ENCODE results near the gene L3MBTL1. TPM values are rescaled to one million over a fixed set of nuclear protein-coding genes. Genes with fewer than 3 reads are reported as not detected.

Gene L3MBTL1
- total and polyA plus RNA-seq, 2 of the 4 experiments (the other 2 are of a cell fraction): 2.2 to 4.5 TPM

DNA sequence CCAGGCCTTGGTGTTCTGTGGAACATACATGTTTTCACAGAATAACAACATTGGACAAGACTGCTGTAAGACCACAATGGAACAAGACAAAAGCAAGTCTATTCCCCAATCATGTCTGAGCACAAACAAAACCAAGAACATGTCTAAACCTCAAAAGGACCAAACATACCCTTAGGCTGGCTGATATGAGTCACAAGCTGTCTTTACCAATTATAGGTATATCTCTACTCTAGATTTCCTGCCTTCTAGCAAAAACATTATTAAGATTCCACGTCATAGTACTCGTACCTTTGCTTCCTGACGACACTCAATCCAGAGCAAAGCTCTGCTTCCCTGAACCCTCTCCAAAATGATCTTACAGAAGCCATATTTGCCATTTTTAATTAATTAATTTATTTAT, 15.4 kb upstream of the L3MBTL1 start:
- dilution Hi-C loops (cut with HindIII; ENCODE audit: low sequenced_read_pairs, unreplicated experiment): no loop called here

More for the DNA sequence above, 15.4 kb upstream of the L3MBTL1 start:
- Histone ChIP-seq H3K23ac (ENCODE audit: low read depth, low read length) (no peak overlapping the region), H3K4me1 (ENCODE audit: control insufficient read depth, insufficient read depth, low read length) (peaks cover 1% of the 10 kb centered on the region; the same call in 1 of the 2 replicates), H3K14ac (replicated peaks; ENCODE audit: low read depth, low read length) (no peak overlapping the region), H3K27ac (ENCODE audit: insufficient read depth, low read length) (no peak overlapping the region), H2AFZ (replicated peaks; ENCODE audit: low read length, poor library complexity) (no peak overlapping the region), H3K9me1 (ENCODE audit: insufficient read depth, low read length) (no peaks in the 10 kb centered on the region), H3K36me3 (ENCODE audit: control insufficient read depth, insufficient read depth, low read length) (no peaks in the 10 kb centered on the region), H2BK120ac (ENCODE audit: low read depth, low read length) (no peak overlapping the region; the same call in 1 of the 2 replicates), H2BK5ac (ENCODE audit: low read depth, low read length, poor library complexity, severe bottlenecking) (no peak overlapping the region), H2BK15ac (ENCODE audit: low read depth, low read length) (no peak overlapping the region), H4K91ac (ENCODE audit: insufficient read depth, low read depth, low read length) (no peak overlapping the region), H2AK5ac (ENCODE audit: low read depth, low read length) (no peak overlapping the region), H3K27me3 (ENCODE audit: control insufficient read depth, insufficient read depth, low read length) (peaks cover 6% of the 10 kb centered on the region), H4K5ac (ENCODE audit: low read depth, low read length) (no peak overlapping the region), H3K18ac (ENCODE audit: low read depth, low read length) (no peak overlapping the region), H4K20me1 (ENCODE audit: insufficient read depth, low read length) (no peaks in the 10 kb centered on the region), H2BK20ac (ENCODE audit: low read depth, low read length) (no peak overlapping the region), H2AK9ac (replicated peaks; ENCODE audit: low read depth, low read length, poor library complexity) (no peak overlapping the region), H3K4ac (ENCODE audit: low read depth, low read length) (no peak overlapping the region), H3K9ac (ENCODE audit: low read depth, low read length) (no peak overlapping the region), H3K9me3 (ENCODE audit: control insufficient read depth, insufficient read depth, low read length) (no peaks in the 10 kb centered on the region; the same call in 1 of the 2 replicates), H4K8ac (ENCODE audit: low read depth in 2 of 2, low read length in 2 of 2) (no peak overlapping the region; a peak in 1 of 4 replicates), H3K4me2 (ENCODE audit: low read depth, low read length) (no peak overlapping the region), H3K56ac (ENCODE audit: extremely low read depth, insufficient read depth, low read length) (no peak overlapping the region), H3K4me3 (ENCODE audit: insufficient read depth, low read depth, low read length) (no peak overlapping the region), H3K79me1 (ENCODE audit: low read depth in 1 of 2, low read length in 2 of 2) (no peaks in the 10 kb centered on the region)
- ATAC-seq (ENCODE audit: low read depth): peak; percentile 17; the same call in 1 of the 2 replicates
- DNase-seq: peak; percentile 17
- BruUV-seq (replicated peaks): no TSS peak
- WGBS, 2 experiments (ENCODE audit: extremely low coverage in 2 of 2, insufficient read length in 1 of 2): no CpG with 5 or more reads among the region's 3 CpGs
- TF ChIP-seq CEBPB (IDR thresholded peaks at IDR 0.05; ENCODE audit: low read depth, low read length) (no peak), BHLHE40 (IDR thresholded peaks at IDR 0.05; ENCODE audit: low read depth, low read length) (no peak), ELK1 (IDR thresholded peaks at IDR 0.05; ENCODE audit: borderline replicate concordance, low read depth, low read length) (no peak), POLR2A (IDR thresholded peaks at IDR 0.05; ENCODE audit: low read depth, low read length) (no peak), SMC3 (IDR thresholded peaks at IDR 0.05; ENCODE audit: low read depth, low read length) (no peak), RAD21 (IDR thresholded peaks at IDR 0.05; ENCODE audit: low read length) (no peak), RFX5 (IDR thresholded peaks at IDR 0.05; ENCODE audit: low read depth, low read length) (no peak), CHD1 (IDR thresholded peaks at IDR 0.05; ENCODE audit: low read depth, low read length) (no peak), RCOR1 (IDR thresholded peaks at IDR 0.05; ENCODE audit: insufficient replicate concordance, low read length) (no peak), MXI1 (IDR thresholded peaks at IDR 0.05; ENCODE audit: borderline replicate concordance, low read depth, low read length) (no peak)
- TF ChIP-seq, protein P1, sequence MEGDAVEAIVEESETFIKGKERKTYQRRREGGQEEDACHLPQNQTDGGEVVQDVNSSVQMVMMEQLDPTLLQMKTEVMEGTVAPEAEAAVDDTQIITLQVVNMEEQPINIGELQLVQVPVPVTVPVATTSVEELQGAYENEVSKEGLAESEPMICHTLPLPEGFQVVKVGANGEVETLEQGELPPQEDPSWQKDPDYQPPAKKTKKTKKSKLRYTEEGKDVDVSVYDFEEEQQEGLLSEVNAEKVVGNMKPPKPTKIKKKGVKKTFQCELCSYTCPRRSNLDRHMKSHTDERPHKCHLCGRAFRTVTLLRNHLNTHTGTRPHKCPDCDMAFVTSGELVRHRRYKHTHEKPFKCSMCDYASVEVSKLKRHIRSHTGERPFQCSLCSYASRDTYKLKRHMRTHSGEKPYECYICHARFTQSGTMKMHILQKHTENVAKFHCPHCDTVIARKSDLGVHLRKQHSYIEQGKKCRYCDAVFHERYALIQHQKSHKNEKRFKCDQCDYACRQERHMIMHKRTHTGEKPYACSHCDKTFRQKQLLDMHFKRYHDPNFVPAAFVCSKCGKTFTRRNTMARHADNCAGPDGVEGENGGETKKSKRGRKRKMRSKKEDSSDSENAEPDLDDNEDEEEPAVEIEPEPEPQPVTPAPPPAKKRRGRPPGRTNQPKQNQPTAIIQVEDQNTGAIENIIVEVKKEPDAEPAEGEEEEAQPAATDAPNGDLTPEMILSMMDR (conservative IDR thresholded peaks at IDR 0.05; ENCODE audit: low read depth, low read length): no peak
- POLR2A ChIA-PET (ENCODE audit: unreplicated experiment): no interaction called here
- in situ Hi-C loops (cut with MboI; ENCODE audit: low sequenced_read_pairs) (no loop called here), intact Hi-C loops (cut with micrococcal nuclease) (no loop called here)
- CTCF ChIA-PET: no interaction called here

All from IMR-90 (cell line).